Activated naive CD8-positive, alpha-beta T cell (primary cell): ENCODE results near the gene ITK.
A peak's percentile ranks its signal among the peaks of the same experiment; 100 is the strongest.
"Not testable (repeated sequence)": the region's sequence is repeated elsewhere in the genome, so short reads cannot be mapped to it uniquely, and the experiment has no call there.

Experiments used
- H3K27ac Mint-ChIP-seq: one replicate; pipeline ENCODE4 v1.8.0; 2021; ENCODE audit warnings: mixed read lengths
- H3K27me3 Mint-ChIP-seq: one replicate; pipeline ENCODE4 v1.8.0; 2021; ENCODE audit warnings: mixed read lengths
- H3K36me3 Mint-ChIP-seq: one replicate; pipeline ENCODE4 v1.8.0; 2021; ENCODE audit warnings: mixed read lengths
- H3K4me1 Mint-ChIP-seq: one replicate; pipeline ENCODE4 v1.8.0; 2021; ENCODE audit warnings: low read depth, mixed read lengths
- H3K4me3 Mint-ChIP-seq: one replicate; pipeline ENCODE4 v1.8.0; 2021; ENCODE audit warnings: mild to moderate bottlenecking, mixed read lengths
- H3K9me3 Mint-ChIP-seq: one replicate; pipeline ENCODE4 v1.8.0; 2021; ENCODE audit warnings: low read depth, mixed read lengths

Gene ITK

GRCh38 chr5:157186309-157187045 lies 5.8 kb downstream of the ITK start:
- Mint-ChIP-seq H3K36me3 (peaks cover 52% of the 10 kb centered on the region), H3K27me3 (no peaks in the 10 kb centered on the region), H3K4me3 (peak overlapping the region; percentile 99), H3K4me1 (peaks cover 61% of the 10 kb centered on the region), H3K9me3 (no peaks in the 10 kb centered on the region), H3K27ac (peak overlapping the region; percentile 100)

GRCh38 chr5:157187046-157187754 lies 6.6 kb downstream of the ITK start:
- Mint-ChIP-seq H3K4me3 (peak overlapping the region; percentile 99), H3K4me1 (peaks cover 69% of the 10 kb centered on the region), H3K27me3 (no peaks in the 10 kb centered on the region), H3K9me3 (no peaks in the 10 kb centered on the region), H3K27ac (peak overlapping the region; percentile 100), H3K36me3 (peaks cover 53% of the 10 kb centered on the region)

- Mint-ChIP-seq H3K9me3 (no peaks in the 10 kb centered on the region), H3K27ac (peak overlapping the region; percentile 100), H3K4me3 (peak overlapping the region; percentile 99), H3K4me1 (peaks cover 78% of the 10 kb centered on the region), H3K36me3 (peaks cover 59% of the 10 kb centered on the region), H3K27me3 (no peaks in the 10 kb centered on the region)
These were observed 7.6 kb downstream of the ITK start for GRCh38 chr5:157188270-157188669.

- H3K27ac Mint-ChIP-seq: peak overlapping the region; percentile 100
- peak overlapping the region; percentile 99 for H3K4me3 Mint-ChIP-seq
- H3K9me3 Mint-ChIP-seq: no peaks in the 10 kb centered on the region
- peaks cover 54% of the 10 kb centered on the region for H3K36me3 Mint-ChIP-seq
- H3K27me3 Mint-ChIP-seq: no peaks in the 10 kb centered on the region
- H3K4me1 Mint-ChIP-seq: peaks cover 87% of the 10 kb centered on the region
These were observed 8.6 kb downstream of the ITK start for GRCh38 chr5:157189223-157189622.

- H3K27ac Mint-ChIP-seq: peak overlapping the region; percentile 99
- H3K4me3 Mint-ChIP-seq: peak overlapping the region; percentile 89
- H3K36me3 Mint-ChIP-seq: peaks cover 46% of the 10 kb centered on the region
- no peaks in the 10 kb centered on the region for H3K27me3 Mint-ChIP-seq
- peaks cover 91% of the 10 kb centered on the region for H3K4me1 Mint-ChIP-seq
- H3K9me3 Mint-ChIP-seq: no peaks in the 10 kb centered on the region
These were observed 13.2 kb downstream of the ITK start for GRCh38 chr5:157193699-157194424.

- Mint-ChIP-seq H3K9me3 (no peaks in the 10 kb centered on the region), H3K4me1 (peaks cover 94% of the 10 kb centered on the region), H3K27ac (peak overlapping the region; percentile 99), H3K27me3 (no peaks in the 10 kb centered on the region), H3K36me3 (peaks cover 40% of the 10 kb centered on the region), H3K4me3 (peak overlapping the region; percentile 70)
These were observed 15.4 kb downstream of the ITK start for GRCh38 chr5:157196045-157196444.

GRCh38 chr5:157197086-157197485 lies 16.4 kb downstream of the ITK start:
- H3K9me3 Mint-ChIP-seq: no peaks in the 10 kb centered on the region
- H3K27me3 Mint-ChIP-seq: no peaks in the 10 kb centered on the region
- peak overlapping the region; percentile 70 for H3K4me3 Mint-ChIP-seq
- peak overlapping the region; percentile 99 for H3K27ac Mint-ChIP-seq
- H3K36me3 Mint-ChIP-seq: peaks cover 35% of the 10 kb centered on the region
- peaks cover 94% of the 10 kb centered on the region for H3K4me1 Mint-ChIP-seq

GRCh38 chr5:157198277-157198986 lies 17.8 kb downstream of the ITK start:
- peaks cover 95% of the 10 kb centered on the region for H3K4me1 Mint-ChIP-seq
- no peaks in the 10 kb centered on the region for H3K9me3 Mint-ChIP-seq
- peak overlapping the region; percentile 99 for H3K27ac Mint-ChIP-seq
- H3K36me3 Mint-ChIP-seq: peaks cover 32% of the 10 kb centered on the region
- H3K27me3 Mint-ChIP-seq: no peaks in the 10 kb centered on the region
- H3K4me3 Mint-ChIP-seq: peak overlapping the region; percentile 83

GRCh38 chr5:157201857-157202256 lies 21.2 kb downstream of the ITK start:
- H3K4me3 Mint-ChIP-seq: peak overlapping the region; percentile 71
- H3K27ac Mint-ChIP-seq: peak overlapping the region; percentile 95
- H3K36me3 Mint-ChIP-seq: peaks cover 37% of the 10 kb centered on the region
- no peaks in the 10 kb centered on the region for H3K9me3 Mint-ChIP-seq
- no peaks in the 10 kb centered on the region for H3K27me3 Mint-ChIP-seq
- H3K4me1 Mint-ChIP-seq: peaks cover 90% of the 10 kb centered on the region

- Mint-ChIP-seq H3K36me3 (peaks cover 42% of the 10 kb centered on the region), H3K27ac (peak overlapping the region; percentile 95), H3K4me1 (peaks cover 90% of the 10 kb centered on the region), H3K27me3 (no peaks in the 10 kb centered on the region), H3K9me3 (no peaks in the 10 kb centered on the region), H3K4me3 (peak overlapping the region; percentile 71)
These were observed 22.8 kb downstream of the ITK start for GRCh38 chr5:157203417-157203816.

GRCh38 chr5:157204765-157205164 lies 24.1 kb downstream of the ITK start:
- Mint-ChIP-seq H3K9me3 (no peaks in the 10 kb centered on the region), H3K27me3 (no peaks in the 10 kb centered on the region), H3K4me1 (peaks cover 90% of the 10 kb centered on the region), H3K36me3 (peaks cover 46% of the 10 kb centered on the region), H3K27ac (peak overlapping the region; percentile 95), H3K4me3 (peak overlapping the region; percentile 71)

GRCh38 chr5:157205708-157206107 lies 25.1 kb downstream of the ITK start:
- H3K9me3 Mint-ChIP-seq: no peaks in the 10 kb centered on the region
- H3K27me3 Mint-ChIP-seq: no peaks in the 10 kb centered on the region
- H3K4me1 Mint-ChIP-seq: peaks cover 87% of the 10 kb centered on the region
- H3K4me3 Mint-ChIP-seq: peak overlapping the region; percentile 28
- peaks cover 48% of the 10 kb centered on the region for H3K36me3 Mint-ChIP-seq
- H3K27ac Mint-ChIP-seq: peak overlapping the region; percentile 95

GRCh38 chr5:157210652-157211051 lies 30.0 kb downstream of the ITK start:
- Mint-ChIP-seq H3K27ac (peak overlapping the region; percentile 98), H3K4me3 (peak overlapping the region; percentile 48), H3K36me3 (peaks cover 65% of the 10 kb centered on the region), H3K4me1 (peaks cover 93% of the 10 kb centered on the region)
- not testable (repeated sequence) for H3K27me3 Mint-ChIP-seq, H3K9me3 Mint-ChIP-seq

- Mint-ChIP-seq H3K36me3 (peaks cover 69% of the 10 kb centered on the region), H3K27ac (peak overlapping the region; percentile 98)
These were observed 31.7 kb downstream of the ITK start for GRCh38 chr5:157212307-157212706.

More at GRCh38 chr5:157212307-157212706, 31.7 kb downstream of the ITK start:
- peaks cover 96% of the 10 kb centered on the region for H3K4me1 Mint-ChIP-seq
- no peaks in the 10 kb centered on the region for H3K27me3 Mint-ChIP-seq
- H3K4me3 Mint-ChIP-seq: peak overlapping the region; percentile 49
- H3K9me3 Mint-ChIP-seq: no peaks in the 10 kb centered on the region
